HCT116 (cell line): Measurements from ENCODE around the gene MTUS2. TPM values are rescaled to one million over a fixed set of nuclear protein-coding genes. Genes with fewer than 3 reads are reported as not detected.

ENCODE experiments used
- ATAC-seq: fragments of 200-7000 bp; cut with Tn5 transposase; 2 replicates; pipeline ENCODE4 v1.9.1; 2020; ENCODE audit warnings: mild to moderate bottlenecking, moderate library complexity
- BruUV-seq: library from RNA; stranded (reverse); fragments of 400-500 nt; replicated peaks from 2 replicates; lab custom pipeline; 2021; lab: Mats Ljungman, UMichigan
- CTCF ChIA-PET: fragments of 300-600 bp; sonication (Branson Sonifier 250); formaldehyde crosslinking; loops from one replicate; lab custom pipeline; 2021; ENCODE audit warnings: antibody characterized with exemption; lab: Charles Lee
- POLR2A ChIA-PET: fragments of 300-600, 350-600 bp; sonication (Branson Sonifier 250); formaldehyde crosslinking; loops from one replicate; lab custom pipeline; 2021; ENCODE audit warnings: antibody characterized with exemption; lab: Charles Lee
- RAD21 ChIA-PET, 2 experiments: fragments of 300-600 bp; sonication (Branson Sonifier 250); formaldehyde crosslinking; loops; one replicate each; lab custom pipeline; 2023; ENCODE audit warnings: low total read pairs in 2 of 2; ENCODE audit not compliant: uncharacterized antibody in 2 of 2, unreplicated experiment in 2 of 2, low non-redundant PET in 1 of 2; lab: Charles Lee
- DNase-seq: peaks from one replicate; pipeline ENCODE4 v3.0.0-alpha.2; 2010; ENCODE audit warnings: low read depth, low spot score
- H2AFZ ChIP-seq: fragments of 200-600 bp; shearing (Covaris generic), sonication (generic); 2 replicates; pipeline ENCODE4 v1.6.1; 2017; ENCODE audit warnings: low read depth, mixed run types, mixed read lengths, antibody characterized with exemption, low read length; ENCODE audit not compliant: poor library complexity, severe bottlenecking
- H3K27ac ChIP-seq: 2 replicates; pipeline ENCODE4 v1.5.1; 2012; ENCODE audit warnings: low read depth, low read length
- H3K27me3 ChIP-seq: fragments of 200-600 bp; sonication (generic); 2 replicates; pipeline ENCODE4 v1.6.1; 2016; ENCODE audit warnings: mixed run types, low read length, mixed read lengths; ENCODE audit not compliant: insufficient read depth
- H3K36me3 ChIP-seq, 2 experiments: fragments of 200-500 bp in 1 of 2; fragments of 200-600 bp in 1 of 2; sonication (Bioruptor generic) in 1 of 2; sonication (generic) in 1 of 2; 2 replicates each; pipeline versions ENCODE4 v1.5.1 to v1.6.1; 2014 to 2016; ENCODE audit warnings: low read length in 2 of 2, inconsistent platforms in 1 of 2, mixed read lengths in 1 of 2, mixed run types in 1 of 2; ENCODE audit not compliant: insufficient read depth in 2 of 2, control insufficient read depth in 1 of 2
- H3K4me1 ChIP-seq, 2 experiments: fragments of 200-600 bp in 1 of 2; sonication (generic) in 1 of 2; 2 replicates each; pipeline versions ENCODE4 v1.5.1 to v1.6.1; 2012 to 2017; ENCODE audit warnings: low read length in 2 of 2, inconsistent platforms in 1 of 2, mild to moderate bottlenecking in 1 of 2, mixed read lengths in 1 of 2, mixed run types in 1 of 2, moderate library complexity in 1 of 2; ENCODE audit not compliant: insufficient read depth in 2 of 2, control insufficient read depth in 1 of 2
- H3K4me2 ChIP-seq: fragments of 200-600 bp; sonication (generic); 2 replicates; pipeline ENCODE4 v1.6.1; 2017; ENCODE audit warnings: mixed run types, low read length, mixed read lengths
- H3K4me3 ChIP-seq, 2 experiments: fragments of 200-600 bp in 1 of 2; sonication (generic) in 1 of 2; replicated peaks in 1 of 2; 2 replicates each; pipeline ENCODE4 v1.5.1; 2011 to 2016; ENCODE audit warnings: low read length in 2 of 2, control low read depth in 1 of 2, low read depth in 1 of 2, mild to moderate bottlenecking in 1 of 2, mixed read lengths in 1 of 2, mixed run types in 1 of 2
- H3K79me2 ChIP-seq: fragments of 200-600 bp; sonication (generic); 2 replicates; pipeline ENCODE4 v1.6.1; 2017; ENCODE audit warnings: mild to moderate bottlenecking, mixed run types, low read length, moderate library complexity, mixed read lengths; ENCODE audit not compliant: insufficient read depth
- H3K9ac ChIP-seq: fragments of 200-600 bp; sonication (generic); 2 replicates; pipeline ENCODE4 v1.6.1; 2016; ENCODE audit warnings: low read length, mixed read lengths
- H3K9me2 ChIP-seq: fragments of 200-600 bp; sonication (generic), shearing (Covaris generic); 2 replicates; pipeline ENCODE4 v1.6.1; 2017; ENCODE audit warnings: mixed run types, mild to moderate bottlenecking, moderate library complexity; ENCODE audit not compliant: insufficient read depth
- H3K9me3 ChIP-seq, 2 experiments: fragments of 200-500 bp in 1 of 2; fragments of 200-600 bp in 1 of 2; sonication (Bioruptor generic) in 1 of 2; sonication (generic) in 1 of 2; 2 replicates each; pipeline ENCODE4 v1.6.1; 2014 to 2017; ENCODE audit warnings: low read length in 2 of 2, mixed read lengths in 2 of 2, inconsistent platforms in 1 of 2, low read depth in 1 of 2, mild to moderate bottlenecking in 1 of 2, mixed run types in 1 of 2, moderate library complexity in 1 of 2; ENCODE audit not compliant: control insufficient read depth in 1 of 2, insufficient read depth in 1 of 2
- H4K20me1 ChIP-seq: fragments of 200-600 bp; sonication (generic), shearing (Covaris generic); 2 replicates; pipeline ENCODE4 v1.6.1; 2017; ENCODE audit warnings: mixed run types, mild to moderate bottlenecking, moderate library complexity; ENCODE audit not compliant: insufficient read depth
- CBX3 ChIP-seq: IDR thresholded peaks from 2 replicates; pipeline ENCODE4 v1.6.1; 2012; ENCODE audit warnings: low read depth
- CEBPB ChIP-seq: IDR thresholded peaks from 2 replicates; pipeline ENCODE4 v1.6.1; 2012; ENCODE audit warnings: low read depth
- EGR1 ChIP-seq: IDR thresholded peaks from 2 replicates; pipeline ENCODE4 v1.6.1; 2012; ENCODE audit warnings: low read depth
- EZH2 ChIP-seq: fragments of 200-600 bp; sonication (generic); IDR thresholded peaks from 2 replicates; pipeline ENCODE4 v1.6.1; 2017; ENCODE audit warnings: antibody characterized with exemption, mixed run types
- FOSL1 ChIP-seq: IDR thresholded peaks from 2 replicates; pipeline ENCODE4 v1.6.1; 2012; ENCODE audit warnings: low read depth
- JUND ChIP-seq: IDR thresholded peaks from 2 replicates; pipeline ENCODE4 v1.6.1; 2012
- POLR2AphosphoS5 ChIP-seq: IDR thresholded peaks from 2 replicates; pipeline ENCODE4 v1.6.1; 2011; ENCODE audit warnings: mild to moderate bottlenecking, low read depth, low read length, moderate library complexity
- RAD21 ChIP-seq: IDR thresholded peaks from 2 replicates; pipeline ENCODE4 v1.6.1; 2012; ENCODE audit warnings: low read depth, mild to moderate bottlenecking
- SIN3A ChIP-seq: IDR thresholded peaks from 2 replicates; pipeline ENCODE4 v1.6.1; 2012; ENCODE audit warnings: low read depth
- SP1 ChIP-seq: IDR thresholded peaks from 2 replicates; pipeline ENCODE4 v1.6.1; 2012; ENCODE audit warnings: low read depth
- SRF ChIP-seq: IDR thresholded peaks from 2 replicates; pipeline ENCODE4 v1.6.1; 2012; ENCODE audit warnings: low read depth
- TCF7L2 ChIP-seq: IDR thresholded peaks from 2 replicates; pipeline ENCODE4 v1.7.0; 2011; ENCODE audit warnings: borderline replicate concordance, inconsistent platforms; ENCODE audit not compliant: insufficient read depth, insufficient read length; ENCODE audit errors: extremely low read depth
- YY1 ChIP-seq: IDR thresholded peaks from 2 replicates; pipeline ENCODE4 v1.6.1; 2011; ENCODE audit warnings: low read length, low read depth, moderate library complexity, mild to moderate bottlenecking; ENCODE audit not compliant: insufficient replicate concordance; ENCODE audit errors: extremely low read depth
- ZNF274 ChIP-seq: fragments of 200-500 bp; sonication (Bioruptor generic); IDR thresholded peaks from 2 replicates; pipeline ENCODE4 v1.6.1; 2014; ENCODE audit warnings: mild to moderate bottlenecking, low read depth, low read length, inconsistent platforms
- intact Hi-C: fragments of 100-400 bp; cut with micrococcal nuclease; formaldehyde crosslinking; loops from 2 replicates; pipeline ENCODE4 v1.10.0; 2022
- total RNA-seq: library from RNA; stranded (reverse); gene quantifications from one replicate; pipeline ENCODE4 v1.2.1, GENCODE V29; 2021; ENCODE audit not compliant: unreplicated experiment
- TF ChIP-seq, protein P1 (sequence below): IDR thresholded peaks from 2 replicates; pipeline ENCODE4 v1.6.1; 2012; ENCODE audit warnings: low read depth
- TF ChIP-seq, protein P2 (sequence below), 3 experiments: fragments of 200-600 bp in 1 of 3; sonication (generic) in 1 of 3; IDR thresholded peaks in 2 of 3; conservative IDR thresholded peaks in 1 of 3; 2 replicates each; pipeline ENCODE4 v1.5.1; 2012 to 2017; ENCODE audit warnings: low read depth in 2 of 3, low read length in 2 of 3, antibody characterized with exemption in 1 of 3, borderline replicate concordance in 1 of 3, control low read depth in 1 of 3, mild to moderate bottlenecking in 1 of 3, mixed read lengths in 1 of 3, mixed run types in 1 of 3, moderate library complexity in 1 of 3; ENCODE audit not compliant: insufficient read depth in 1 of 3
- TF ChIP-seq, protein P3 (sequence below): IDR thresholded peaks from 2 replicates; pipeline ENCODE4 v1.6.1; 2012

Gene MTUS2
- total RNA-seq, 1 experiment from 2014 or later, result 0.02 TPM

DNA sequence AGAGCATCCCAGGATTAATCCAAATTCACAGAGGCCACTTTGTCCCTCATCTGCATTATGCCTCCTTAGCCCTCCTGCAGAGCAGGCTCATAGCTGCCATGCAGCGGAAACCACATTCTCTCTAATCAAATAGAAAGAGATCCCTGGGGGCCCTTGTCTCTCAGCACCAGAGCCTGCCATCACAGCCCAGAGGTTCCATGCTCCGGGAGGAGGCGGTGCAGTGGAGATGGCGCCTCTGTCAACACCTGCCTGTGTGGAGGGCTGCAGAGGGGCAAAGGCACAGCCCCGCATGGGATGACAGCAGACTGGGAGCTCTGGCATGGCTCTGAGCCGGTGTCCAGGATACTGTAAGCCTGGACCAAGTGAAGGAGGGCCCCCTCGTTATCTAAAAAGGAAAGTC lies 664.1 kb downstream of the MTUS2 start (continued):
- TF ChIP-seq, protein P1, sequence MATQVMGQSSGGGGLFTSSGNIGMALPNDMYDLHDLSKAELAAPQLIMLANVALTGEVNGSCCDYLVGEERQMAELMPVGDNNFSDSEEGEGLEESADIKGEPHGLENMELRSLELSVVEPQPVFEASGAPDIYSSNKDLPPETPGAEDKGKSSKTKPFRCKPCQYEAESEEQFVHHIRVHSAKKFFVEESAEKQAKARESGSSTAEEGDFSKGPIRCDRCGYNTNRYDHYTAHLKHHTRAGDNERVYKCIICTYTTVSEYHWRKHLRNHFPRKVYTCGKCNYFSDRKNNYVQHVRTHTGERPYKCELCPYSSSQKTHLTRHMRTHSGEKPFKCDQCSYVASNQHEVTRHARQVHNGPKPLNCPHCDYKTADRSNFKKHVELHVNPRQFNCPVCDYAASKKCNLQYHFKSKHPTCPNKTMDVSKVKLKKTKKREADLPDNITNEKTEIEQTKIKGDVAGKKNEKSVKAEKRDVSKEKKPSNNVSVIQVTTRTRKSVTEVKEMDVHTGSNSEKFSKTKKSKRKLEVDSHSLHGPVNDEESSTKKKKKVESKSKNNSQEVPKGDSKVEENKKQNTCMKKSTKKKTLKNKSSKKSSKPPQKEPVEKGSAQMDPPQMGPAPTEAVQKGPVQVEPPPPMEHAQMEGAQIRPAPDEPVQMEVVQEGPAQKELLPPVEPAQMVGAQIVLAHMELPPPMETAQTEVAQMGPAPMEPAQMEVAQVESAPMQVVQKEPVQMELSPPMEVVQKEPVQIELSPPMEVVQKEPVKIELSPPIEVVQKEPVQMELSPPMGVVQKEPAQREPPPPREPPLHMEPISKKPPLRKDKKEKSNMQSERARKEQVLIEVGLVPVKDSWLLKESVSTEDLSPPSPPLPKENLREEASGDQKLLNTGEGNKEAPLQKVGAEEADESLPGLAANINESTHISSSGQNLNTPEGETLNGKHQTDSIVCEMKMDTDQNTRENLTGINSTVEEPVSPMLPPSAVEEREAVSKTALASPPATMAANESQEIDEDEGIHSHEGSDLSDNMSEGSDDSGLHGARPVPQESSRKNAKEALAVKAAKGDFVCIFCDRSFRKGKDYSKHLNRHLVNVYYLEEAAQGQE, result no peak
- TF ChIP-seq SRF (no peak), ZNF274 (no peak), RAD21 (no peak), SP1 (no peak), TCF7L2 (no peak)

GRCh38 chr13:29484796-29485195 lies 664.7 kb downstream of the MTUS2 start:
- BruUV-seq, result no TSS peak
- ATAC-seq (no peak), DNase-seq (no peak)
- intact Hi-C loops, result no loop called here
- H3K79me2 ChIP-seq, result no peaks in the 10 kb centered on the region
- H3K4me1 ChIP-seq, result no peaks in the 10 kb centered on the region
- peaks cover 28% of the 10 kb centered on the region for H3K27me3 ChIP-seq
- POLR2A ChIA-PET, result no interaction called here
- TF ChIP-seq, protein P2, sequence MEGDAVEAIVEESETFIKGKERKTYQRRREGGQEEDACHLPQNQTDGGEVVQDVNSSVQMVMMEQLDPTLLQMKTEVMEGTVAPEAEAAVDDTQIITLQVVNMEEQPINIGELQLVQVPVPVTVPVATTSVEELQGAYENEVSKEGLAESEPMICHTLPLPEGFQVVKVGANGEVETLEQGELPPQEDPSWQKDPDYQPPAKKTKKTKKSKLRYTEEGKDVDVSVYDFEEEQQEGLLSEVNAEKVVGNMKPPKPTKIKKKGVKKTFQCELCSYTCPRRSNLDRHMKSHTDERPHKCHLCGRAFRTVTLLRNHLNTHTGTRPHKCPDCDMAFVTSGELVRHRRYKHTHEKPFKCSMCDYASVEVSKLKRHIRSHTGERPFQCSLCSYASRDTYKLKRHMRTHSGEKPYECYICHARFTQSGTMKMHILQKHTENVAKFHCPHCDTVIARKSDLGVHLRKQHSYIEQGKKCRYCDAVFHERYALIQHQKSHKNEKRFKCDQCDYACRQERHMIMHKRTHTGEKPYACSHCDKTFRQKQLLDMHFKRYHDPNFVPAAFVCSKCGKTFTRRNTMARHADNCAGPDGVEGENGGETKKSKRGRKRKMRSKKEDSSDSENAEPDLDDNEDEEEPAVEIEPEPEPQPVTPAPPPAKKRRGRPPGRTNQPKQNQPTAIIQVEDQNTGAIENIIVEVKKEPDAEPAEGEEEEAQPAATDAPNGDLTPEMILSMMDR (IDR thresholded peaks at IDR 0.05 in 2 of 3, conservative IDR thresholded peaks at IDR 0.05 in 1 of 3; ENCODE audit: borderline replicate concordance in 1 of 3, insufficient read depth in 1 of 3, low read depth in 2 of 3, low read length in 2 of 3), result no peak
- TF ChIP-seq YY1, result no peak
- no peak for TF ChIP-seq POLR2AphosphoS5
- TF ChIP-seq CEBPB, result no peak
- TF ChIP-seq RAD21, result no peak
- no peak for TF ChIP-seq SIN3A
- TF ChIP-seq JUND, result no peak
- TF ChIP-seq, protein P3, sequence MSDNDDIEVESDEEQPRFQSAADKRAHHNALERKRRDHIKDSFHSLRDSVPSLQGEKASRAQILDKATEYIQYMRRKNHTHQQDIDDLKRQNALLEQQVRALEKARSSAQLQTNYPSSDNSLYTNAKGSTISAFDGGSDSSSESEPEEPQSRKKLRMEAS, result no peak
- no peak for TF ChIP-seq FOSL1
- TF ChIP-seq ZNF274, result no peak
- TF ChIP-seq TCF7L2, result no peak
- no peak for TF ChIP-seq EGR1
- TF ChIP-seq EZH2, result no peak
- no peak for TF ChIP-seq CBX3
- no peaks in the 10 kb centered on the region for H4K20me1 ChIP-seq
- no peak overlapping the region for H3K4me3 ChIP-seq
- no peak overlapping the region for H3K9ac ChIP-seq
- RAD21 ChIA-PET, result no interaction called here
- H3K9me3 ChIP-seq, result no peaks in the 10 kb centered on the region
- no peaks in the 10 kb centered on the region for H3K36me3 ChIP-seq
- no peaks in the 10 kb centered on the region for H3K9me2 ChIP-seq
- no peak overlapping the region for H3K27ac ChIP-seq
- H3K4me2 ChIP-seq, result no peak overlapping the region
- no peak overlapping the region for H2AFZ ChIP-seq
- CTCF ChIA-PET, result interaction anchor here (2.0 kb wide), 1 partner anchor 12 kb away, joined by 12 read pairs; no protein-coding TSS in a partner anchor
